Kidney epithelial cell (primary cell): ENCODE data around the gene HOXA11. TPM values are rescaled to one million over a fixed set of nuclear protein-coding genes. Genes with fewer than 3 reads are reported as not detected.

ENCODE experiments used
- DNase-seq: peaks from one replicate; pipeline ENCODE4 v3.0.0-alpha.2; 2010; ENCODE audit warnings: low read depth
- H3K27me3 ChIP-seq: 2 replicates; pipeline ENCODE4 v1.6.0; 2011; ENCODE audit warnings: low read length; ENCODE audit not compliant: control insufficient read depth, insufficient read depth
- H3K36me3 ChIP-seq: 2 replicates; pipeline ENCODE4 v1.5.1; 2011; ENCODE audit warnings: low read length; ENCODE audit not compliant: control insufficient read depth, insufficient read depth
- H3K4me3 ChIP-seq: 2 replicates; pipeline ENCODE4 v1.5.1; 2011; ENCODE audit warnings: low read depth, mild to moderate bottlenecking, control low read depth, low read length
- CTCF ChIP-seq: IDR thresholded peaks from 2 replicates; pipeline ENCODE4 v1.5.1; 2011; ENCODE audit warnings: mild to moderate bottlenecking, moderate library complexity, low read length, control low read depth, inconsistent platforms; ENCODE audit not compliant: insufficient read depth, poor library complexity, severe bottlenecking
- total RNA-seq: library from RNA; depleted of rRNA; stranded (reverse); fragments of >200 nt; gene quantifications from 2 replicates; pipeline ENCODE4 v1.2.3, GENCODE V29; 2015

HOXA11 gene
- total RNA-seq, 1 donor from 2014 or later, result 17.3 TPM

- DNase-seq, result no peak
- TF ChIP-seq CTCF, result no peak
- peak overlapping the region; percentile 21 for H3K4me3 ChIP-seq
- peaks cover 3% of the 10 kb centered on the region for H3K36me3 ChIP-seq
- peaks cover 2% of the 10 kb centered on the region for H3K27me3 ChIP-seq
These were observed 39.7 kb downstream of the HOXA11 start for GRCh38 chr7:27145165-27145913.

DNA sequence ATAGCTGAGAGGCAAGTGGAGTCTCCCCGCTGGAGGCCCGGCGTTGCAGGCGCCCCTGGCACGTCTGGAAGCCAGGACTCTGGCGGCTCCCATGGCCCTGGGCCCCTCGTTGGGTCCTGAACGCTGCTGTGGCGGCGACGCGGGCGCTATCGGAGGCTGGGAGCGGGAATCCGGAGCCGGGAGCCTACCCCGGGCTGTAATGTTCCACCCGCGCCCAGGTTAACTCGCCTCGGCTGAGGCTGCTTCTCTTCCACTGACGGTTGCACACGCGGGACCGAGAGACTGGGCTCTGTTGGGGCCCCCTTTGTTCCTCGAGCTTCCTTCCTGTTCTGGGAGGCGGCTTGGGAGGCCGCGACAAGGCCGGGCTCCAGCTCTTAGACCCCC is 40.3 kb downstream of the HOXA11 start:
- H3K27me3 ChIP-seq, result peaks cover 2% of the 10 kb centered on the region
- DNase-seq, result no peak
- TF ChIP-seq CTCF, result no peak
- H3K4me3 ChIP-seq, result peak overlapping the region; percentile 21
- peaks cover 3% of the 10 kb centered on the region for H3K36me3 ChIP-seq

DNA sequence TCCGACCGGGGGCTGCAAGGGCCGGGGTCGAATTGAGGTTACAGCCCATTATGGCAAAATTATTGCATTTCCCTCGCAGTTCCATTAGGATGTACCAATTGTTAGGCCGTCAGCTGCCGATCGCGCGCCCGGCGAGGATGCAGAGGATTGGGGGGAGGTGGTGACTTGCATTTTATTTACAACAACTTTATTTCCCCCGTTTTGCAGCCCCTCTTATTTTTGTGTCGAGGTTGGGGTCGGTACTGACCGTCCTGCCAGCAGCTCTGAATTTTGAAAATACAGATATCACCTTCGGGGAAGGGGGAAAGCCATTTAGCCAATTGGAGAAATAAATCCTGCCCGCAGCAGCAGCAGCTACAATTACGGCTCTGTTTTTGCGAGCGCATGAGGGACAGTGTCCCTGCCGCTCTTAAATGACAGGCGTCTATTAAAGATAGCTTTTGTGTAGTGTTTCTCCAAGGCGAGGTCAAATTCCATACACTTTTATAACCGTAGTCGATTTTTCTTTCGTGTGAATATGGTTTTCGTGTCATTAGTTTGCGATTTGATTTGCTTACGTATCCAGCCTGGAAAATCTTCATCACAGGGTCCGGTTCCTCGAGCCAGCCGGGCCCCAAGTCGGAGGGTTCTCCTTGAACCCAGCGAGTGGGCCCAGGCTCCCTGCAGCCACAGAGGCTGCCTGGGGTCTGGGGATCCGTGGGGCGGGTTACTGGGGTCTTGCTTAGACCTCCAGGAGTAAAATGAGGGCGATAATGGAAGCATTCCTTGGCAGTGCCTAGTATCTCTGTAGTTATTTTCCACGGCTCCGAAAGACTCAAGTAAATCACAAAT is 40.9 kb downstream of the HOXA11 start:
- Histone ChIP-seq H3K27me3 (peaks cover 2% of the 10 kb centered on the region), H3K4me3 (peak overlapping the region; percentile 28), H3K36me3 (peaks cover 3% of the 10 kb centered on the region)
- DNase-seq, result no peak
- peak; percentile 67 for TF ChIP-seq CTCF

GRCh38 chr7:27143023-27143949 is 41.7 kb downstream of the HOXA11 start, which contains the start of gene HOXA5:
Gene HOXA5 (minus strand): TSS chr7:27143681. CDS start chr7:27143607, 74 bp downstream.
- TF ChIP-seq CTCF, result no peak
- Histone ChIP-seq H3K27me3 (peaks cover 2% of the 10 kb centered on the region), H3K4me3 (peak within 1 kb of the TSS; percentile 72), H3K36me3 (peaks cover 3% of the 10 kb centered on the region)
- DNase-seq, result peak; percentile 91

DNA sequence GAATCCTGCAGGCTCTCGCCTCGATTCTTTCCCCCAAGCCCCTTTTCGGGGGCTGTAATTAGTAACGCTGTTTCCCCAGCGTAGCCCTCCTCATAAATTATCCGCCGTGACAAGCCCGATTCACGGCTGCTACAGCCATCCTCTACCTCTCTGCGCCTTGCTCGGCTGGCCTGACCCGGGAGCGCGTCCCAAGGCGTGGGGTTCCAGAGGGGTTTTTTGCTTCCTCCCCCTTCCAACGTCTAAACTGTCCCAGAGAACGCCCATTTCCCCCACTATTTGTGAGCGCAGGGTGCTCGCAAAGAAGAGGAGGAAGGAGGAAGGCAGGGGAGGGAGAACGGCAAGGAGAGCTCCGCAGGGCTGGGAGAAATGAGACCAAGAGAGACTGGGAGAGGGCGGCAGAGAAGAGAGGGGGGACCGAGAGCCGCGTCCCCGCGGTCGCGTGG is 42.4 kb downstream of the HOXA11 start:
- peak overlapping the region; percentile 72 for H3K4me3 ChIP-seq
- DNase-seq, result no peak
- no peak for TF ChIP-seq CTCF
- peaks cover 2% of the 10 kb centered on the region for H3K27me3 ChIP-seq
- H3K36me3 ChIP-seq, result peaks cover 3% of the 10 kb centered on the region
